Endothelial cell of umbilical vein (primary cell): ENCODE results near the gene TNFRSF4. TPM values are rescaled to one million over a fixed set of nuclear protein-coding genes. Genes with fewer than 3 reads are reported as not detected.

Experiments
- BruUV-seq: library from RNA; stranded (reverse); fragments of 400-500 nt; replicated peaks from 2 replicates; lab custom pipeline; 2021; lab: Mats Ljungman, UMichigan
- CTCF ChIA-PET: fragments of 300-600, 350-600 bp; sonication (Branson Sonifier 250); formaldehyde crosslinking; loops from one replicate; lab custom pipeline; 2021; ENCODE audit warnings: antibody characterized with exemption, inconsistent platforms; lab: Charles Lee
- POLR2A ChIA-PET: fragments of 300-600, 350-600 bp; sonication (Branson Sonifier 250); formaldehyde crosslinking; loops from one replicate; lab custom pipeline; 2021; ENCODE audit warnings: antibody characterized with exemption, inconsistent platforms; lab: Charles Lee
- DNase-seq: peaks from one replicate; pipeline ENCODE4 v3.0.0-alpha.2; 2011; ENCODE audit warnings: low read depth, low spot score
- FAIRE-seq: peaks from 2 replicates; lab custom pipeline; 2011; peaks lifted over from hg19 to GRCh38; lab: Jason Lieb, UNC
- H2AFZ ChIP-seq: 2 replicates; pipeline ENCODE4 v1.6.0; 2012; ENCODE audit warnings: low read depth, low read length, control low read depth, inconsistent platforms
- H3K27ac ChIP-seq: 2 replicates; pipeline ENCODE4 v1.5.1; 2011; ENCODE audit warnings: low read depth, mild to moderate bottlenecking, control low read depth, low read length, moderate library complexity; ENCODE audit not compliant: insufficient read depth
- H3K27me3 ChIP-seq, 2 experiments: 2 replicates each; pipeline versions ENCODE4 v1.6.0 to v1.6.1; 2011; ENCODE audit warnings: low read length in 2 of 2, mixed read lengths in 1 of 2; ENCODE audit not compliant: control insufficient read depth in 2 of 2, insufficient read depth in 2 of 2
- H3K36me3 ChIP-seq, 2 experiments: 2 replicates in 1 of 2; 3 replicates in 1 of 2; pipeline ENCODE4 v1.5.1; 2011; ENCODE audit warnings: low read length in 2 of 2, mild to moderate bottlenecking in 1 of 2, moderate library complexity in 1 of 2; ENCODE audit not compliant: control insufficient read depth in 2 of 2, insufficient read depth in 2 of 2; ENCODE audit errors: extremely low read depth in 1 of 2
- H3K4me1 ChIP-seq: 3 replicates; pipeline ENCODE4 v1.5.1; 2011; ENCODE audit warnings: mild to moderate bottlenecking, low read length; ENCODE audit not compliant: control insufficient read depth, insufficient read depth; ENCODE audit errors: extremely low read depth
- H3K4me2 ChIP-seq: 2 replicates; pipeline ENCODE4 v1.6.1; 2011; ENCODE audit warnings: low read length, control low read depth, mixed read lengths; ENCODE audit not compliant: insufficient read depth
- H3K4me3 ChIP-seq, 3 experiments: fragments of 200-600 bp in 1 of 3; sonication (generic), shearing (Covaris generic) in 1 of 3; replicated peaks in 1 of 3; 2 replicates each; pipeline ENCODE4 v1.5.1; 2011 to 2016; ENCODE audit warnings: control low read depth in 3 of 3, low read length in 3 of 3, mild to moderate bottlenecking in 2 of 3, inconsistent platforms in 1 of 3, low read depth in 1 of 3, moderate library complexity in 1 of 3; ENCODE audit not compliant: insufficient read depth in 1 of 3
- H3K79me2 ChIP-seq: 2 replicates; pipeline ENCODE4 v1.6.0; 2012; ENCODE audit warnings: low read length, inconsistent platforms; ENCODE audit not compliant: control insufficient read depth, insufficient read depth
- H3K9ac ChIP-seq: replicated peaks from 2 replicates; pipeline ENCODE3; 2011; ENCODE audit warnings: low read length, control low read depth; ENCODE audit not compliant: insufficient read depth; ENCODE audit errors: extremely low read depth
- H3K9me1 ChIP-seq: replicated peaks from 3 replicates; pipeline ENCODE4 v1.6.0; 2011; ENCODE audit warnings: mild to moderate bottlenecking, low read length; ENCODE audit not compliant: control insufficient read depth, insufficient read depth; ENCODE audit errors: extremely low read depth
- H3K9me3 ChIP-seq: replicated peaks from 2 replicates; pipeline ENCODE4 v1.5.1; 2012; ENCODE audit warnings: low read length, inconsistent platforms; ENCODE audit not compliant: control insufficient read depth, insufficient read depth
- H4K20me1 ChIP-seq: replicated peaks from 2 replicates; pipeline ENCODE3; 2011; ENCODE audit warnings: mild to moderate bottlenecking, low read length; ENCODE audit not compliant: control insufficient read depth, insufficient read depth; ENCODE audit errors: extremely low read depth
- FOS ChIP-seq: IDR thresholded peaks from 2 replicates; pipeline ENCODE4 v1.6.1; 2011; ENCODE audit warnings: mild to moderate bottlenecking, low read length, moderate library complexity, borderline replicate concordance; ENCODE audit not compliant: insufficient read depth
- MYC ChIP-seq: IDR thresholded peaks from one replicate; pipeline ENCODE4 v1.6.1; 2011; ENCODE audit warnings: mild to moderate bottlenecking, low read depth, low read length
- POLR2A ChIP-seq: IDR thresholded peaks from 2 replicates; pipeline ENCODE4 v1.6.1; 2012; ENCODE audit warnings: low read depth, mild to moderate bottlenecking, control low read depth, low read length
- POLR2AphosphoS5 ChIP-seq: IDR thresholded peaks from 2 replicates; pipeline ENCODE4 v1.6.1; 2012; ENCODE audit warnings: low read depth, mild to moderate bottlenecking, control low read depth, low read length, moderate library complexity; ENCODE audit not compliant: insufficient read depth
- dilution Hi-C: fragments of 300-500 bp; cut with MboI; formaldehyde crosslinking; loops from one replicate; pipeline ENCODE4 v1.15.0; 2019; ENCODE audit warnings: low sequenced_read_pairs; ENCODE audit not compliant: extremely low pct_ligation_motif_present
- intact Hi-C: fragments of 100-400 bp; cut with micrococcal nuclease; formaldehyde crosslinking; loops from one replicate; pipeline ENCODE4 v1.10.0; 2022
- polyA plus RNA-seq, 4 experiments: library from polyadenylated mRNA; depleted of rRNA in 3 of 4; stranded (reverse) in 3 of 4; unstranded in 1 of 4; fragments of >200 nt; gene quantifications; 2 replicates each; pipeline versions ENCODE4 v1.2.1 to v1.2.3, GENCODE V29; 2011 to 2012; ENCODE audit warnings: missing spikeins in 1 of 4
- total RNA-seq: library from RNA; stranded (reverse); gene quantifications from 2 replicates; pipeline ENCODE4 v1.2.3, GENCODE V29; 2021
- TF ChIP-seq, protein P1 (sequence below), 2 donors: IDR thresholded peaks; 1 replicate in 1 of 2; 2 replicates in 1 of 2; pipeline ENCODE4 v1.5.1; 2011; ENCODE audit warnings: low read length in 2 of 2, mild to moderate bottlenecking in 2 of 2, moderate library complexity in 2 of 2, control low read depth in 1 of 2, inconsistent platforms in 1 of 2, low read depth in 1 of 2; ENCODE audit not compliant: insufficient read depth in 1 of 2; ENCODE audit errors: extremely low read depth in 1 of 2
- TF ChIP-seq, protein P2 (sequence below): IDR thresholded peaks from 2 replicates; pipeline ENCODE4 v1.6.1; 2011; ENCODE audit not compliant: insufficient read depth, insufficient read length

The TNFRSF4 gene
- total and polyA plus RNA-seq, 2 donors (not counting 3 experiments of a cell fraction or from before 2014, with no cell fraction given): 0.55 to 1.5 TPM

DNA sequence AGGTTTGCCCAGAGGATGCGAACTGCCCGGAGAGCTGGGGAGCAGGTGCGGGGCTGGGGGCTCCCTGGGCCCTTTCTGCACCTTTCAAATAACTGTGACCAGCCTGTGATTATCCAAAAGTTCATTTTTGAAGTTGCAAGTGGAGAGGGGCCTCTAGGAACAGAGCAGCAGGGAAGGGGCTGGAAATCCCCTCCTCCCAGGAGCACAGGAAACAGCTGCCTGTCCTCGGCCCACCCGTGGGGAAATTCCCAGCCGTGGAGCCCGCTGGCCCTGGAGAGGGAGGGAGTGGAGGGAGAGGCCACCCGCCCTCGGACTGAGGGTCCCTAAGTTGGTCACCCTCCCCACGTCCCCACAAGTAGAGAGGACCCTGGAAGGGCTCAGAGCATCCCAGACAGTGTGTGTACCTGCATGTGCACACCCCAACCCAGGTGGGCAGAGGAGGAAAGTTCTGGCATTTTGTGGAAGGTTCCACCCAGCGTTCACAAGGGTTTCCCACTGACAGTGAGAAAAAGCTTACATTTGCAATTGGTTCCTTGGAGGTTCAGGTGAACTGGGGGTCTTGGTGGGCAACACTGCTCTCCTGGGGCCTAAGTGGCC lies 1.2 kb upstream of the TNFRSF4 start:
- Histone ChIP-seq H3K4me2 (no peak overlapping the region), H3K27me3 (no peaks in the 10 kb centered on the region), H3K4me3 (no peak overlapping the region), H3K79me2 (no peaks in the 10 kb centered on the region), H3K4me1 (no peaks in the 10 kb centered on the region), H3K9me1 (no peaks in the 10 kb centered on the region), H3K27ac (no peak overlapping the region), H2AFZ (no peak overlapping the region), H3K9me3 (no peaks in the 10 kb centered on the region), H4K20me1 (no peaks in the 10 kb centered on the region), H3K9ac (no peak overlapping the region), H3K36me3 (peaks cover 2 to 13% of the 10 kb centered on the region in 2 experiments)
- intact Hi-C loops (no loop called here), dilution Hi-C loops (no loop called here)
- DNase-seq: peak; percentile 29
- no TSS peak for BruUV-seq
- ChIA-PET CTCF (interaction anchor here (0.9 to 1.4 kb wide), 3 partner anchors 21 to 93 kb away, joined by 3 to 5 read pairs (median 5); no protein-coding TSS in a partner anchor), POLR2A (no interaction called here)
- TF ChIP-seq FOS (no peak), POLR2AphosphoS5 (no peak), POLR2A (no peak)
- FAIRE-seq: no peak

DNA sequence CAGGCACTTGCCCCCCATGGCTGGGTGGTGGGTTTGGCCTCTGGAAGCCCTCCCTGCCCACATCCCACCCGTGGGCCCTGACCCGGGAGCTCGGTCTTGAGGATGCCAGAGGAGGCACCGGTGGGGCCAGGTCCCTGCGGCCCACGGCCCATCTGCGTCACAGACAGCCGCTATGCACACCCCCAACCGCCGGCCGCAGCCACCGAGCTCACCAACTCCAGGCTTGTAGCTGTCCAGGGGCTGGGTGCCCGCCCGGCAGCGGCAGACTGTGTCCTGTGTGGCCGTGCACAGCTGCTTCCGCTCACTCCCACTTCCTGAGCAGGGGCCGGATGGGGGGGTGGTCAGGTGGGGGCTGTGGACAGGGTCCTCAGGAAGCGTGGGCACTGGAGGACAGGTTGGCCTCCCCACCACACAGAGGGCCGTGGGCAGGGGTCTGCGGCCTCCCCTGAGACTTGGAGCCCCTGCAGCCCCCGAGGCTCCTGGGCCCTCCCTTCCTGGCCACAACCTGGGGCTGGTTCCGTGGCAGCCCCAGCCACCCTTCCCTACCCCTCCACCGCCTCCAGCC lies 1.1 kb downstream of the TNFRSF4 start:
- no peak for FAIRE-seq
- Histone ChIP-seq H3K4me3 (no peak overlapping the region), H3K9me1 (no peaks in the 10 kb centered on the region), H2AFZ (no peak overlapping the region), H3K4me2 (no peak overlapping the region), H3K79me2 (no peaks in the 10 kb centered on the region), H3K27ac (no peak overlapping the region), H3K9me3 (no peaks in the 10 kb centered on the region), H4K20me1 (no peaks in the 10 kb centered on the region), H3K27me3 (no peaks in the 10 kb centered on the region), H3K9ac (no peak overlapping the region), H3K4me1 (no peaks in the 10 kb centered on the region), H3K36me3 (peaks cover 2 to 3% of the 10 kb centered on the region in 2 experiments)
- CTCF ChIA-PET: interaction anchor here (1.0 to 1.5 kb wide), 2 partner anchors 18 to 91 kb away, joined by 4 read pairs; no protein-coding TSS in a partner anchor
- TF ChIP-seq, protein P1, sequence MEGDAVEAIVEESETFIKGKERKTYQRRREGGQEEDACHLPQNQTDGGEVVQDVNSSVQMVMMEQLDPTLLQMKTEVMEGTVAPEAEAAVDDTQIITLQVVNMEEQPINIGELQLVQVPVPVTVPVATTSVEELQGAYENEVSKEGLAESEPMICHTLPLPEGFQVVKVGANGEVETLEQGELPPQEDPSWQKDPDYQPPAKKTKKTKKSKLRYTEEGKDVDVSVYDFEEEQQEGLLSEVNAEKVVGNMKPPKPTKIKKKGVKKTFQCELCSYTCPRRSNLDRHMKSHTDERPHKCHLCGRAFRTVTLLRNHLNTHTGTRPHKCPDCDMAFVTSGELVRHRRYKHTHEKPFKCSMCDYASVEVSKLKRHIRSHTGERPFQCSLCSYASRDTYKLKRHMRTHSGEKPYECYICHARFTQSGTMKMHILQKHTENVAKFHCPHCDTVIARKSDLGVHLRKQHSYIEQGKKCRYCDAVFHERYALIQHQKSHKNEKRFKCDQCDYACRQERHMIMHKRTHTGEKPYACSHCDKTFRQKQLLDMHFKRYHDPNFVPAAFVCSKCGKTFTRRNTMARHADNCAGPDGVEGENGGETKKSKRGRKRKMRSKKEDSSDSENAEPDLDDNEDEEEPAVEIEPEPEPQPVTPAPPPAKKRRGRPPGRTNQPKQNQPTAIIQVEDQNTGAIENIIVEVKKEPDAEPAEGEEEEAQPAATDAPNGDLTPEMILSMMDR (IDR thresholded peaks at IDR 0.05; ENCODE audit: extremely low read depth in 1 of 2, insufficient read depth in 1 of 2, low read depth in 1 of 2, low read length in 2 of 2): no peak
- TF ChIP-seq, protein P2, sequence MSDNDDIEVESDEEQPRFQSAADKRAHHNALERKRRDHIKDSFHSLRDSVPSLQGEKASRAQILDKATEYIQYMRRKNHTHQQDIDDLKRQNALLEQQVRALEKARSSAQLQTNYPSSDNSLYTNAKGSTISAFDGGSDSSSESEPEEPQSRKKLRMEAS: no peak
- TF ChIP-seq FOS: no peak
- no peak for TF ChIP-seq MYC
- POLR2A ChIA-PET: no interaction called here
- intact Hi-C loops: loop anchor here (2.0 kb wide), 2 partner anchors 18 to 90 kb away; no protein-coding TSS in a partner anchor
- dilution Hi-C loops: no loop called here
- no TSS peak for BruUV-seq
- DNase-seq: peak; percentile 39
